ENCODE measurements around the gene FBXL12.
"Not testable (repeated sequence)": the region's sequence is repeated elsewhere in the genome, so short reads cannot be mapped to it uniquely, and the experiment has no call there.

FBXL12 gene

GRCh38 chr19:9838324-9838723 lies 19.4 kb upstream of the FBXL12 start:
- DNase-seq: no peak

- DNase-seq: no peak
Measured at GRCh38 chr19:9836021-9836420, 17.1 kb upstream of the FBXL12 start.

- DNase-seq: no peak
Measured at GRCh38 chr19:9835507-9835949, 16.6 kb upstream of the FBXL12 start.

- peak; percentile 97 for DNase-seq
Measured at GRCh38 chr19:9834726-9835506, 16.0 kb upstream of the FBXL12 start, which contains the start of gene PIN1. Gene PIN1, plus strand, starts transcription at chr19:9835318. Its CDS starts 27 bp downstream, at chr19:9835345.

- no peak for DNase-seq
Measured at GRCh38 chr19:9834307-9834725, 15.4 kb upstream of the FBXL12 start.

- DNase-seq: no peak
Measured at GRCh38 chr19:9828551-9829063, 9.7 kb upstream of the FBXL12 start.

GRCh38 chr19:9827289-9828238 lies 8.7 kb upstream of the FBXL12 start, which contains the start of gene UBL5:
Gene UBL5, plus strand, starts transcription at chr19:9827918. Its CDS starts 420 bp downstream, at chr19:9828338.
- peak; percentile 79 for DNase-seq

- DNase-seq: no peak
Measured at GRCh38 chr19:9823816-9824215, 4.9 kb upstream of the FBXL12 start.

- DNase-seq: not testable (repeated sequence)
Measured at GRCh38 chr19:9820034-9820433, 1.2 kb upstream of the FBXL12 start.

GRCh38 chr19:9819596-9819909 lies 674 bp upstream of the FBXL12 start:
- no peak for DNase-seq

- no peak for DNase-seq
Measured at GRCh38 chr19:9818175-9818733, 625 bp downstream of the FBXL12 start.

GRCh38 chr19:9811139-9811538 lies 7.7 kb downstream of the FBXL12 start:
- no peak for DNase-seq

GRCh38 chr19:9808855-9809824 lies 9.7 kb downstream of the FBXL12 start:
- DNase-seq: no peak

- DNase-seq: no peak
Measured at GRCh38 chr19:9806803-9807202, 12.1 kb downstream of the FBXL12 start.

- DNase-seq: no peak
Measured at GRCh38 chr19:9801976-9802375, 16.9 kb downstream of the FBXL12 start.

- no peak for DNase-seq
Measured at GRCh38 chr19:9799162-9799561, 19.7 kb downstream of the FBXL12 start.

GRCh38 chr19:9797871-9798270 lies 21.0 kb downstream of the FBXL12 start:
- no peak for DNase-seq

GRCh38 chr19:9796113-9796773 lies 22.6 kb downstream of the FBXL12 start:
- DNase-seq: peak; percentile 42

GRCh38 chr19:9793071-9793591 lies 25.7 kb downstream of the FBXL12 start:
- no peak for DNase-seq

- peak; percentile 90 for DNase-seq
Measured at GRCh38 chr19:9792206-9793070, 26.4 kb downstream of the FBXL12 start.
